KMS-11 (cell line): ENCODE measurements around the gene TTLL7.

Source experiments
- H2AFZ ChIP-seq: fragments of 200-600 bp; sonication (generic); 2 replicates; pipeline ENCODE4 v1.6.1; 2016; ENCODE audit warnings: antibody characterized with exemption, mixed run types, low read depth
- H3K27ac ChIP-seq: fragments of 200-600 bp; sonication (generic); 2 replicates; pipeline ENCODE4 v1.6.1; 2016; ENCODE audit warnings: mild to moderate bottlenecking, mixed run types
- H3K27me3 ChIP-seq: fragments of 200-600 bp; sonication (generic); 2 replicates; pipeline ENCODE4 v1.6.1; 2017; ENCODE audit warnings: mild to moderate bottlenecking, low read depth, mixed run types, moderate library complexity; ENCODE audit not compliant: insufficient read depth
- H3K36me3 ChIP-seq: fragments of 200-600 bp; sonication (generic); 2 replicates; pipeline ENCODE4 v1.6.1; 2017; ENCODE audit warnings: mild to moderate bottlenecking, mixed run types; ENCODE audit not compliant: insufficient read depth
- H3K4me1 ChIP-seq: fragments of 200-600 bp; sonication (generic); 2 replicates; pipeline ENCODE4 v1.6.1; 2016; ENCODE audit warnings: mild to moderate bottlenecking, low read depth, mixed run types; ENCODE audit not compliant: poor library complexity, severe bottlenecking
- H3K4me2 ChIP-seq: fragments of 200-600 bp; sonication (generic); 2 replicates; pipeline ENCODE4 v1.7.0; 2016; ENCODE audit warnings: mild to moderate bottlenecking, mixed run types
- H3K4me3 ChIP-seq: fragments of 200-600 bp; sonication (generic); IDR thresholded peaks from 2 replicates; pipeline ENCODE4 v1.6.1; 2017; ENCODE audit warnings: low read depth, low read length, mixed read lengths; ENCODE audit not compliant: insufficient read depth
- H3K79me2 ChIP-seq: fragments of 200-600 bp; sonication (generic); 2 replicates; pipeline ENCODE4 v1.6.1; 2016; ENCODE audit warnings: low read depth, mixed run types; ENCODE audit not compliant: insufficient read depth
- H3K9ac ChIP-seq: fragments of 200-600 bp; sonication (generic); 2 replicates; pipeline ENCODE4 v1.6.1; 2016; ENCODE audit warnings: mild to moderate bottlenecking, mixed run types
- H4K20me1 ChIP-seq: fragments of 200-600 bp; sonication (generic); 2 replicates; pipeline ENCODE4 v1.6.1; 2016; ENCODE audit warnings: mild to moderate bottlenecking, mixed run types; ENCODE audit not compliant: insufficient read depth
- CTCF ChIP-seq: fragments of 200-600 bp; sonication (generic); conservative IDR thresholded peaks from 2 replicates; pipeline ENCODE4 v1.6.1; 2017; ENCODE audit warnings: low read depth, mild to moderate bottlenecking, antibody characterized with exemption, low read length, moderate library complexity, mixed read lengths

Gene TTLL7

DNA sequence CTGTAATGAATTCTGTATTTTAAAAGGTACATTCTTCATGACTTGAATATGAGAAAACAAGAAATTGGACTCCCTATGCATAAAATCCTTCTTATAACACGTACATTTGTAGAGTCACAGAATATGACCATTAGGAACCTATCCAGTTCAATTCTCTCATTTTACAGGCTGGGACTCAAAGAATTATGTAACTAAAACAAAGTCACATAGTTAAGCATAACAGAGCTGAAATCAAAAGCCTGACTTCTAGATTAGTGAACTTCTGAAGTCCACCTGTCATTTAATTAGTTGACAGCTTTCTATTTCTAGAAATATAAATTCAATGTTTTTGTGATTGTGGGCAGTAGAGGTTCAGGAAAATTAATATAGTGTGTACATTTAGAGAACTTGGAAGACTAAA lies 20.3 kb upstream of the TTLL7 start:
- no peaks in the 10 kb centered on the region for H3K4me1 ChIP-seq
- H3K27ac ChIP-seq, result no peak overlapping the region
- H3K4me2 ChIP-seq, result no peak overlapping the region
- H3K27me3 ChIP-seq, result no peaks in the 10 kb centered on the region
- H4K20me1 ChIP-seq, result no peaks in the 10 kb centered on the region
- no peak for TF ChIP-seq CTCF
- no peak overlapping the region for H3K4me3 ChIP-seq
- H3K36me3 ChIP-seq, result no peaks in the 10 kb centered on the region
- H2AFZ ChIP-seq, result no peak overlapping the region
- H3K79me2 ChIP-seq, result no peaks in the 10 kb centered on the region
- H3K9ac ChIP-seq, result no peak overlapping the region

DNA sequence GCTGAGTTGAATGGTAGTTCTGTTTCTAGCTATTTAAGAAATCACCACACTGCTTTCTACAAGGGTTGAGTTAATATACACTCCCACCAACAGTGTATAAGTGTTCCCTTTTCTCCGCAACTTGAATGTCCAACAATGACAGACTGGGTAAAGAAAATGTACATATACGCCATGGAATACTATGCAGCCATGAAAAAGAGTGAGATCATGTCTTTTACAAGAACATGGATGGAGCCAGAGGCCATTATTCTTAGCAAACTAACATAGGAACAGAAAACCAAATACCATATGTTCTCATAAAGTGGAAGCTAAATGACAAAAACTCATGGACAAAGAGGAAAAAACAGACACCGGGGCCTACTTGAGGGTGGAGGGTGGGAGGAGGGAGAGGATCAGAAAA lies 14.8 kb upstream of the TTLL7 start:
- Histone ChIP-seq H3K9ac (no peak overlapping the region), H3K79me2 (no peaks in the 10 kb centered on the region), H2AFZ (no peak overlapping the region), H3K27me3 (no peaks in the 10 kb centered on the region), H3K27ac (no peak overlapping the region), H3K4me2 (no peak overlapping the region), H3K4me1 (no peaks in the 10 kb centered on the region), H4K20me1 (no peaks in the 10 kb centered on the region), H3K36me3 (no peaks in the 10 kb centered on the region), H3K4me3 (no peak overlapping the region)
- TF ChIP-seq CTCF, result no peak

DNA sequence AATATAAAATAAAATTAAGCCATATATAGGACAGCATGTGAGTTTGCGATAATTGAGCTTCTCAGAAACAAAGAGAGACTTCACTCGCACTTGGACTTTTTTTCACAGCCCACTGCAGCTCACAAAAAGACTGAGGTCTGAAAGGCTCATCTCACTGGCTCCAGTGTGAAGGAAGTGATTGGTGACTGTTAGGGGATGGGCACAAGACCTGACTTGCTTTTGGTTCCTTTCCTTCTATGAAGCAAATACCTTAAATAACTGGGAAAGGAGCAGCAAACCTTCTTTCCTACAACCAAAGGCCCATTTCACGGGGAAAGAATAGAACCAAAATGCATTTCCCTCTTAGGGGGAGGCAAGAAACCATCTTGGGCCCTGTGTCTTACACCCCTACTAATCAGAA lies 13.1 kb upstream of the TTLL7 start:
- Histone ChIP-seq H3K9ac (no peak overlapping the region), H3K4me3 (no peak overlapping the region), H3K4me2 (no peak overlapping the region), H3K27me3 (no peaks in the 10 kb centered on the region), H3K36me3 (no peaks in the 10 kb centered on the region), H3K4me1 (no peaks in the 10 kb centered on the region), H4K20me1 (no peaks in the 10 kb centered on the region), H3K27ac (no peak overlapping the region), H2AFZ (no peak overlapping the region), H3K79me2 (no peaks in the 10 kb centered on the region)
- no peak for TF ChIP-seq CTCF

- H3K79me2 ChIP-seq, result no peaks in the 10 kb centered on the region
- H3K27ac ChIP-seq, result no peak overlapping the region
- H3K36me3 ChIP-seq, result no peaks in the 10 kb centered on the region
- H3K4me1 ChIP-seq, result no peaks in the 10 kb centered on the region
- H4K20me1 ChIP-seq, result no peaks in the 10 kb centered on the region
- H2AFZ ChIP-seq, result no peak overlapping the region
- TF ChIP-seq CTCF, result no peak
- H3K4me2 ChIP-seq, result no peak overlapping the region
- H3K4me3 ChIP-seq, result no peak overlapping the region
- no peak overlapping the region for H3K9ac ChIP-seq
- no peaks in the 10 kb centered on the region for H3K27me3 ChIP-seq
Observed at GRCh38 chr1:84010136-84010535, 11.2 kb upstream of the TTLL7 start.

GRCh38 chr1:84008631-84009030 lies 9.7 kb upstream of the TTLL7 start:
- Histone ChIP-seq H3K4me3 (no peak overlapping the region), H4K20me1 (no peaks in the 10 kb centered on the region), H3K36me3 (no peaks in the 10 kb centered on the region), H2AFZ (no peak overlapping the region), H3K79me2 (no peaks in the 10 kb centered on the region), H3K27ac (no peak overlapping the region), H3K4me1 (no peaks in the 10 kb centered on the region), H3K9ac (no peak overlapping the region), H3K4me2 (no peak overlapping the region), H3K27me3 (no peaks in the 10 kb centered on the region)
- no peak for TF ChIP-seq CTCF
